Measurements from ENCODE around the gene TGFB1. TPM values are rescaled to one million over a fixed set of nuclear protein-coding genes. Genes with fewer than 3 reads are reported as not detected.

TGFB1 gene
- total and polyA plus RNA-seq, 2 of the 13 experiments (the other 11 are each of a cell fraction or from before 2014, with no cell fraction given): 4.1 to 5.4 TPM

GRCh38 chr19:41310033-41310831 is 43.5 kb downstream of the TGFB1 start, which contains the start of gene CCDC97 (continued):
- TF ChIP-seq THAP9 (CRISPR knock-in tag; IDR thresholded peaks at IDR 0.05; ENCODE audit: borderline replicate concordance): peak; percentile 86; the same call in 1 of the 2 replicates
- no peak for TF ChIP-seq SRSF9 (IDR thresholded peaks at IDR 0.05; ENCODE audit: borderline replicate concordance, insufficient read depth, low read depth, low read length, poor library complexity, severe bottlenecking)
- no peak; the same call in 1 of the 2 replicates for TF ChIP-seq ZBTB2 (CRISPR knock-in tag; IDR thresholded peaks at IDR 0.05; ENCODE audit: low read depth)
- peak; percentile 75; the same call in 1 of the 2 replicates for TF ChIP-seq KLF6 (CRISPR knock-in tag; IDR thresholded peaks at IDR 0.05)
- no peak for TF ChIP-seq ZBTB46 (CRISPR knock-in tag; IDR thresholded peaks at IDR 0.05; ENCODE audit: borderline replicate concordance)
- no peak for TF ChIP-seq DMTF1 (CRISPR knock-in tag; IDR thresholded peaks at IDR 0.05)
- TF ChIP-seq, protein P1, sequence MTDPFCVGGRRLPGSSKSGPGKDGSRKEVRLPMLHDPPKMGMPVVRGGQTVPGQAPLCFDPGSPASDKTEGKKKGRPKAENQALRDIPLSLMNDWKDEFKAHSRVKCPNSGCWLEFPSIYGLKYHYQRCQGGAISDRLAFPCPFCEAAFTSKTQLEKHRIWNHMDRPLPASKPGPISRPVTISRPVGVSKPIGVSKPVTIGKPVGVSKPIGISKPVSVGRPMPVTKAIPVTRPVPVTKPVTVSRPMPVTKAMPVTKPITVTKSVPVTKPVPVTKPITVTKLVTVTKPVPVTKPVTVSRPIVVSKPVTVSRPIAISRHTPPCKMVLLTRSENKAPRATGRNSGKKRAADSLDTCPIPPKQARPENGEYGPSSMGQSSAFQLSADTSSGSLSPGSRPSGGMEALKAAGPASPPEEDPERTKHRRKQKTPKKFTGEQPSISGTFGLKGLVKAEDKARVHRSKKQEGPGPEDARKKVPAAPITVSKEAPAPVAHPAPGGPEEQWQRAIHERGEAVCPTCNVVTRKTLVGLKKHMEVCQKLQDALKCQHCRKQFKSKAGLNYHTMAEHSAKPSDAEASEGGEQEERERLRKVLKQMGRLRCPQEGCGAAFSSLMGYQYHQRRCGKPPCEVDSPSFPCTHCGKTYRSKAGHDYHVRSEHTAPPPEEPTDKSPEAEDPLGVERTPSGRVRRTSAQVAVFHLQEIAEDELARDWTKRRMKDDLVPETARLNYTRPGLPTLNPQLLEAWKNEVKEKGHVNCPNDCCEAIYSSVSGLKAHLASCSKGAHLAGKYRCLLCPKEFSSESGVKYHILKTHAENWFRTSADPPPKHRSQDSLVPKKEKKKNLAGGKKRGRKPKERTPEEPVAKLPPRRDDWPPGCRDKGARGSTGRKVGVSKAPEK (CRISPR knock-in tag; IDR thresholded peaks at IDR 0.05; ENCODE audit: borderline replicate concordance): peak; percentile 37; the same call in 1 of the 2 replicates
- peak; percentile 26 for TF ChIP-seq ZNF883 (CRISPR knock-in tag; IDR thresholded peaks at IDR 0.05; ENCODE audit: not compliant biosample characterization)
- peak; percentile 70 for TF ChIP-seq KMT2B (CRISPR knock-in tag; IDR thresholded peaks at IDR 0.05)
- TF ChIP-seq, protein P2, sequence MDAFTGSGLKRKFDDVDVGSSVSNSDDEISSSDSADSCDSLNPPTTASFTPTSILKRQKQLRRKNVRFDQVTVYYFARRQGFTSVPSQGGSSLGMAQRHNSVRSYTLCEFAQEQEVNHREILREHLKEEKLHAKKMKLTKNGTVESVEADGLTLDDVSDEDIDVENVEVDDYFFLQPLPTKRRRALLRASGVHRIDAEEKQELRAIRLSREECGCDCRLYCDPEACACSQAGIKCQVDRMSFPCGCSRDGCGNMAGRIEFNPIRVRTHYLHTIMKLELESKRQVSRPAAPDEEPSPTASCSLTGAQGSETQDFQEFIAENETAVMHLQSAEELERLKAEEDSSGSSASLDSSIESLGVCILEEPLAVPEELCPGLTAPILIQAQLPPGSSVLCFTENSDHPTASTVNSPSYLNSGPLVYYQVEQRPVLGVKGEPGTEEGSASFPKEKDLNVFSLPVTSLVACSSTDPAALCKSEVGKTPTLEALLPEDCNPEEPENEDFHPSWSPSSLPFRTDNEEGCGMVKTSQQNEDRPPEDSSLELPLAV (CRISPR knock-in tag; conservative IDR thresholded peaks at IDR 0.05; ENCODE audit: low read depth): no peak

Measured in HepG2 (cell line).